Fibroblast of lung (primary cell): ENCODE results near the gene PTPRS. TPM values are rescaled to one million over a fixed set of nuclear protein-coding genes. Genes with fewer than 3 reads are reported as not detected.

Experiments
- DNase-seq, 2 donors: peaks; one replicate each; pipeline versions ENCODE4 v3.0.0 to v3.0.0-alpha.2; 2010; ENCODE audit warnings: low read depth in 2 of 2
- H2AFZ ChIP-seq: 2 replicates; pipeline ENCODE4 v1.5.1; 2012; ENCODE audit warnings: low read length, control low read depth, inconsistent platforms
- H3K27ac ChIP-seq: 2 replicates; pipeline ENCODE4 v1.5.1; 2011; ENCODE audit warnings: low read length, control low read depth; ENCODE audit not compliant: insufficient read depth
- H3K27me3 ChIP-seq: 2 replicates; pipeline ENCODE4 v1.5.1; 2011; ENCODE audit warnings: mild to moderate bottlenecking, low read length; ENCODE audit not compliant: control insufficient read depth, insufficient read depth
- H3K36me3 ChIP-seq: 2 replicates; pipeline ENCODE4 v1.5.1; 2011; ENCODE audit warnings: low read length; ENCODE audit not compliant: control insufficient read depth, insufficient read depth
- H3K4me1 ChIP-seq: 2 replicates; pipeline ENCODE4 v1.5.1; 2011; ENCODE audit warnings: low read length; ENCODE audit not compliant: control insufficient read depth, insufficient read depth; ENCODE audit errors: extremely low read depth
- H3K4me2 ChIP-seq: 2 replicates; pipeline ENCODE4 v1.5.1; 2011; ENCODE audit warnings: low read length, control low read depth; ENCODE audit not compliant: insufficient read depth; ENCODE audit errors: extremely low read depth
- H3K4me3 ChIP-seq, 4 experiments: fragments of 200-600 bp in 1 of 4; sonication (generic) in 1 of 4; replicated peaks in 1 of 4; 2 replicates each; pipeline ENCODE4 v1.5.1; 2011 to 2016; ENCODE audit warnings: low read length in 4 of 4, low read depth in 3 of 4, mild to moderate bottlenecking in 3 of 4, control low read depth in 2 of 4, inconsistent platforms in 1 of 4, mixed read lengths in 1 of 4; ENCODE audit not compliant: insufficient read depth in 1 of 4; ENCODE audit errors: control extremely low read depth in 1 of 4
- H3K79me2 ChIP-seq: 2 replicates; pipeline ENCODE4 v1.5.1; 2012; ENCODE audit warnings: mild to moderate bottlenecking, low read length, inconsistent platforms; ENCODE audit not compliant: control insufficient read depth, insufficient read depth
- H3K9ac ChIP-seq: 2 replicates; pipeline ENCODE4 v1.5.1; 2011; ENCODE audit warnings: mild to moderate bottlenecking, low read length, control low read depth; ENCODE audit not compliant: insufficient read depth
- H3K9me3 ChIP-seq: 2 replicates; pipeline ENCODE4 v1.5.1; 2012; ENCODE audit warnings: low read depth, low read length; ENCODE audit not compliant: control insufficient read depth, insufficient read depth
- H4K20me1 ChIP-seq: 2 replicates; pipeline ENCODE4 v1.5.1; 2011; ENCODE audit warnings: low read length; ENCODE audit not compliant: control insufficient read depth, insufficient read depth; ENCODE audit errors: extremely low read depth
- CTCF ChIP-seq, 2 donors: IDR thresholded peaks in 1 of 2; conservative IDR thresholded peaks in 1 of 2; 1 replicate in 1 of 2; 2 replicates in 1 of 2; pipeline ENCODE4 v1.5.1; 2011 to 2012; ENCODE audit warnings: low read length in 2 of 2, control low read depth in 1 of 2, inconsistent platforms in 1 of 2, low read depth in 1 of 2, mild to moderate bottlenecking in 1 of 2
- EZH2 ChIP-seq: IDR thresholded peaks from 2 replicates; pipeline ENCODE4 v1.5.1; 2012; ENCODE audit warnings: low read length, control low read depth, mild to moderate bottlenecking; ENCODE audit errors: missing control alignments
- polyA plus RNA-seq, 2 donors: library from polyadenylated mRNA; depleted of rRNA in 1 of 2; stranded (reverse) in 1 of 2; unstranded in 1 of 2; fragments of >200 nt; gene quantifications; 2 replicates each; pipeline ENCODE4 v1.2.1, GENCODE V29; 2011 to 2012; ENCODE audit warnings: missing spikeins in 1 of 2
- total RNA-seq: library from RNA; depleted of rRNA; stranded (reverse); fragments of >200 nt; gene quantifications from 2 replicates; pipeline ENCODE4 v1.2.1, GENCODE V29; 2014

Gene PTPRS
- total and polyA plus RNA-seq, 2 donors (not counting 1 experiment from before 2014, with no cell fraction given) = 27.9 to 136 TPM

GRCh38 chr19:5303208-5303607, 37.4 kb downstream of the PTPRS start:
- Histone ChIP-seq H3K4me3 (no peak overlapping the region), H3K27ac (no peak overlapping the region), H4K20me1 (no peaks in the 10 kb centered on the region), H3K9ac (no peak overlapping the region), H3K79me2 (no peaks in the 10 kb centered on the region), H3K27me3 (no peaks in the 10 kb centered on the region), H3K9me3 (no peaks in the 10 kb centered on the region), H2AFZ (no peak overlapping the region), H3K4me2 (no peak overlapping the region), H3K36me3 (no peaks in the 10 kb centered on the region), H3K4me1 (no peaks in the 10 kb centered on the region)
- TF ChIP-seq EZH2 = no peak
- no peak for TF ChIP-seq CTCF (conservative IDR thresholded peaks at IDR 0.05 in 1 of 2, IDR thresholded peaks at IDR 0.05 in 1 of 2; ENCODE audit: low read depth in 1 of 2, low read length in 2 of 2)
- DNase-seq = no peak

DNA sequence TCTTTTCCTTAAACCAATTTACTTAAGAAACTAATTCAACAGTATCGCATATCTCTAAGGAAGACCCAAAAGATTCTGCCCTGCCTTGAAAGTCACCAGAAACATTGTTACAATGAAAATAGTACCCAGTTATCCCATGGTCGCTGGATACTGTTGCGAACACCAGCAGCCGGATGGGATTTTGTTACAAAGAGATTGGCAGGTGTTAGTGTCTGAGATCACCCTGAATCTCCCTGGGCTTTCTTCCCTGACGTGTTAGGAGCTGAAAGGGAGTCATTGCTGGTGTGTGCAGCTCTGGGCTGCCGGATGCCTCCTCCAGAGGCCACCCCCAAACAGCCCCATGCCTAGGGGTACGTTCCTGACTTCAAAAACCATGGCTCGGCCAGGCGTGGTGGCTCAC, 38.2 kb downstream of the PTPRS start:
- H3K9me3 ChIP-seq = no peaks in the 10 kb centered on the region
- no peak overlapping the region for H3K9ac ChIP-seq
- H3K4me3 ChIP-seq = no peak overlapping the region
- no peak for DNase-seq
- no peaks in the 10 kb centered on the region for H4K20me1 ChIP-seq
- H3K36me3 ChIP-seq = no peaks in the 10 kb centered on the region
- no peaks in the 10 kb centered on the region for H3K27me3 ChIP-seq
- no peak overlapping the region for H2AFZ ChIP-seq
- no peak overlapping the region for H3K27ac ChIP-seq
- no peaks in the 10 kb centered on the region for H3K4me1 ChIP-seq
- no peak overlapping the region for H3K4me2 ChIP-seq
- TF ChIP-seq EZH2 (no peak), CTCF (conservative IDR thresholded peaks at IDR 0.05 in 1 of 2, IDR thresholded peaks at IDR 0.05 in 1 of 2; ENCODE audit: low read depth in 1 of 2, low read length in 2 of 2) (no peak)
- H3K79me2 ChIP-seq = no peaks in the 10 kb centered on the region

GRCh38 chr19:5299137-5299536, 41.5 kb downstream of the PTPRS start:
- DNase-seq = no peak
- H3K27me3 ChIP-seq = no peaks in the 10 kb centered on the region
- TF ChIP-seq EZH2 = no peak
- no peak for TF ChIP-seq CTCF (conservative IDR thresholded peaks at IDR 0.05 in 1 of 2, IDR thresholded peaks at IDR 0.05 in 1 of 2; ENCODE audit: low read depth in 1 of 2, low read length in 2 of 2)
- H3K4me2 ChIP-seq = no peak overlapping the region
- no peak overlapping the region for H3K9ac ChIP-seq
- H3K4me1 ChIP-seq = no peaks in the 10 kb centered on the region
- H3K36me3 ChIP-seq = no peaks in the 10 kb centered on the region
- no peak overlapping the region for H2AFZ ChIP-seq
- H3K9me3 ChIP-seq = no peaks in the 10 kb centered on the region
- no peak overlapping the region for H3K4me3 ChIP-seq
- H3K79me2 ChIP-seq = no peaks in the 10 kb centered on the region
- no peak overlapping the region for H3K27ac ChIP-seq
- no peaks in the 10 kb centered on the region for H4K20me1 ChIP-seq
